Fibroblast of lung (primary cell): ENCODE measurements around the gene FAM222A.

ENCODE experiments used
- EZH2 ChIP-seq: IDR thresholded peaks from 2 replicates; pipeline ENCODE4 v1.5.1; 2012; ENCODE audit warnings: low read length, control low read depth, mild to moderate bottlenecking; ENCODE audit errors: missing control alignments
- TF ChIP-seq, protein P1 (sequence below), 2 donors: IDR thresholded peaks in 1 of 2; conservative IDR thresholded peaks in 1 of 2; 1 replicate in 1 of 2; 2 replicates in 1 of 2; pipeline ENCODE4 v1.5.1; 2011 to 2012; ENCODE audit warnings: low read length in 2 of 2, control low read depth in 1 of 2, inconsistent platforms in 1 of 2, low read depth in 1 of 2, mild to moderate bottlenecking in 1 of 2

DNA sequence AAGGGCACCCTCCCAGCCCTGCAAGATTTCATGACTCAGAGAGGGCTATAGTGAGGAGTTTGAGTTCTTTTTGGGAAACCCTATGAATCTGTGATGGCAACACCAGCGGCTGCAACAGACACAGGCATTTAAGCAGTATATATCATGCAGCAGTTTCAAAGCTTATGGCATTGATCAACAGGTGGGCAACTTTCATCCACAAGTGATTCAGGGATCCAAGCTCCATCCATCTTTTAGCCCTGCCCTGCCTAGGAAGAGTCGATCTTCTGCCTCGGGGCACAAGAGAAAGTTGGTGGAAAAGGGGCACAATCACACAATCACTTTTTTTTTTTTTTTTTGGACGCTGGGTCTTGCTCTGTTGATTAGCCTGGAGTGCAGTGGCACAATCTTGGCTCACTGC is 8.3 kb upstream of the FAM222A start:
- TF ChIP-seq, protein P1, sequence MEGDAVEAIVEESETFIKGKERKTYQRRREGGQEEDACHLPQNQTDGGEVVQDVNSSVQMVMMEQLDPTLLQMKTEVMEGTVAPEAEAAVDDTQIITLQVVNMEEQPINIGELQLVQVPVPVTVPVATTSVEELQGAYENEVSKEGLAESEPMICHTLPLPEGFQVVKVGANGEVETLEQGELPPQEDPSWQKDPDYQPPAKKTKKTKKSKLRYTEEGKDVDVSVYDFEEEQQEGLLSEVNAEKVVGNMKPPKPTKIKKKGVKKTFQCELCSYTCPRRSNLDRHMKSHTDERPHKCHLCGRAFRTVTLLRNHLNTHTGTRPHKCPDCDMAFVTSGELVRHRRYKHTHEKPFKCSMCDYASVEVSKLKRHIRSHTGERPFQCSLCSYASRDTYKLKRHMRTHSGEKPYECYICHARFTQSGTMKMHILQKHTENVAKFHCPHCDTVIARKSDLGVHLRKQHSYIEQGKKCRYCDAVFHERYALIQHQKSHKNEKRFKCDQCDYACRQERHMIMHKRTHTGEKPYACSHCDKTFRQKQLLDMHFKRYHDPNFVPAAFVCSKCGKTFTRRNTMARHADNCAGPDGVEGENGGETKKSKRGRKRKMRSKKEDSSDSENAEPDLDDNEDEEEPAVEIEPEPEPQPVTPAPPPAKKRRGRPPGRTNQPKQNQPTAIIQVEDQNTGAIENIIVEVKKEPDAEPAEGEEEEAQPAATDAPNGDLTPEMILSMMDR (conservative IDR thresholded peaks at IDR 0.05 in 1 of 2, IDR thresholded peaks at IDR 0.05 in 1 of 2; ENCODE audit: low read depth in 1 of 2, low read length in 2 of 2) = no peak
- no peak for TF ChIP-seq EZH2
